ENCODE measurements around the gene MAGI1. TPM values are rescaled to one million over a fixed set of nuclear protein-coding genes. Genes with fewer than 3 reads are reported as not detected.

The MAGI1 gene
- total and polyA plus RNA-seq, 2 donors (not counting 1 experiment from before 2014, with no cell fraction given): 0.10 to 0.22 TPM

GRCh38 chr3:65748326-65748725, 290.4 kb downstream of the MAGI1 start:
- DNase-seq (no peak), ATAC-seq (ENCODE audit: low read depth) (no peak)
- no peak overlapping the region for H3K27ac ChIP-seq (ENCODE audit: low read length in 2 of 2)
- TF ChIP-seq CTCF (IDR thresholded peaks at IDR 0.05): no peak
- TF ChIP-seq EZH2 (IDR thresholded peaks at IDR 0.05; ENCODE audit: borderline replicate concordance, insufficient read depth, low read depth, low read length, poor library complexity, severe bottlenecking): no peak
- POLR2A ChIA-PET: no interaction called here
- H3K79me2 ChIP-seq (ENCODE audit: control insufficient read depth, insufficient read depth, low read length): no peaks in the 10 kb centered on the region
- Mint-ChIP-seq H3K27me3 (no peaks in the 10 kb centered on the region), H3K4me3 (no peak overlapping the region), H3K4me1 (no peaks in the 10 kb centered on the region), H3K9me3 (ENCODE audit: insufficient read depth) (no peaks in the 10 kb centered on the region), H3K27ac (no peak overlapping the region)
- peaks cover 0 to 3% (median 0%) of the 10 kb centered on the region in 3 donors for H3K9me3 ChIP-seq (ENCODE audit: control extremely low read depth in 1 of 3, control insufficient read depth in 2 of 3, insufficient read depth in 1 of 3, low read length in 2 of 3)
- H3K36me3 ChIP-seq (replicated peaks in 1 of 2; ENCODE audit: control extremely low read depth in 1 of 2, control insufficient read depth in 1 of 2, extremely low read depth in 1 of 2, insufficient read depth in 2 of 2, low read length in 1 of 2): no peaks in the 10 kb centered on the region
- no CpG with 5 or more reads among the region's 1 CpG for WGBS (ENCODE audit: insufficient coverage)
- H2AFZ ChIP-seq (ENCODE audit: insufficient read depth, low read depth, low read length, poor library complexity, severe bottlenecking): no peak overlapping the region
- intact Hi-C loops (cut with micrococcal nuclease): no loop called here
- H3K4me3 ChIP-seq (ENCODE audit: control extremely low read depth in 1 of 5, extremely low read depth in 1 of 5, insufficient read depth in 1 of 5, low read depth in 2 of 5, low read length in 4 of 5): no peak overlapping the region
- no peak overlapping the region for H3K4me2 ChIP-seq (replicated peaks; ENCODE audit: low read depth, low read length, poor library complexity, severe bottlenecking)
- H3K9ac ChIP-seq (ENCODE audit: low read length): no peak overlapping the region
- no peaks in the 10 kb centered on the region for H3K27me3 ChIP-seq (replicated peaks in 1 of 4; ENCODE audit: control extremely low read depth in 1 of 4, control insufficient read depth in 3 of 4, insufficient read depth in 4 of 4, low read length in 3 of 4)
- no peaks in the 10 kb centered on the region for H3K4me1 ChIP-seq (ENCODE audit: control insufficient read depth in 2 of 2, insufficient read depth in 2 of 2, low read length in 2 of 2)
- CTCF ChIA-PET: no interaction called here
- no peaks in the 10 kb centered on the region for H4K20me1 ChIP-seq (ENCODE audit: control insufficient read depth, insufficient read depth, low read length, poor library complexity, severe bottlenecking)

GRCh38 chr3:65746848-65747247, 291.9 kb downstream of the MAGI1 start:
- ATAC-seq (ENCODE audit: low read depth): no peak
- Histone ChIP-seq H3K4me3 (ENCODE audit: control extremely low read depth in 1 of 5, extremely low read depth in 1 of 5, insufficient read depth in 1 of 5, low read depth in 2 of 5, low read length in 4 of 5) (no peak overlapping the region), H3K27ac (ENCODE audit: low read length in 2 of 2) (no peak overlapping the region), H3K4me2 (replicated peaks; ENCODE audit: low read depth, low read length, poor library complexity, severe bottlenecking) (no peak overlapping the region), H2AFZ (ENCODE audit: insufficient read depth, low read depth, low read length, poor library complexity, severe bottlenecking) (no peak overlapping the region), H3K4me1 (ENCODE audit: control insufficient read depth in 2 of 2, insufficient read depth in 2 of 2, low read length in 2 of 2) (no peaks in the 10 kb centered on the region), H3K9me3 (ENCODE audit: control extremely low read depth in 1 of 3, control insufficient read depth in 2 of 3, insufficient read depth in 1 of 3, low read length in 2 of 3) (peaks cover 0 to under 1% (median 0%) of the 10 kb centered on the region in 3 donors), H3K27me3 (replicated peaks in 1 of 4; ENCODE audit: control extremely low read depth in 1 of 4, control insufficient read depth in 3 of 4, insufficient read depth in 4 of 4, low read length in 3 of 4) (no peaks in the 10 kb centered on the region), H3K9ac (ENCODE audit: low read length) (no peak overlapping the region), H3K79me2 (ENCODE audit: control insufficient read depth, insufficient read depth, low read length) (no peaks in the 10 kb centered on the region), H4K20me1 (ENCODE audit: control insufficient read depth, insufficient read depth, low read length, poor library complexity, severe bottlenecking) (no peaks in the 10 kb centered on the region), H3K36me3 (replicated peaks in 1 of 2; ENCODE audit: control extremely low read depth in 1 of 2, control insufficient read depth in 1 of 2, extremely low read depth in 1 of 2, insufficient read depth in 2 of 2, low read length in 1 of 2) (no peaks in the 10 kb centered on the region)
- H3K27ac Mint-ChIP-seq: no peak overlapping the region
- TF ChIP-seq EZH2 (IDR thresholded peaks at IDR 0.05; ENCODE audit: borderline replicate concordance, insufficient read depth, low read depth, low read length, poor library complexity, severe bottlenecking) (no peak), CTCF (IDR thresholded peaks at IDR 0.05) (no peak)
- H3K4me1 Mint-ChIP-seq: no peaks in the 10 kb centered on the region
- H3K9me3 Mint-ChIP-seq (ENCODE audit: insufficient read depth): no peaks in the 10 kb centered on the region
- WGBS (ENCODE audit: insufficient coverage): 79% methylated on average over 4 of the region's 4 CpGs
- no peaks in the 10 kb centered on the region for H3K27me3 Mint-ChIP-seq
- no peak for DNase-seq
- POLR2A ChIA-PET: no interaction called here
- intact Hi-C loops (cut with micrococcal nuclease): no loop called here
- no peak overlapping the region for H3K4me3 Mint-ChIP-seq
- CTCF ChIA-PET: no interaction called here
